Liver (tissue), 3 donors: Measurements from ENCODE around the gene CXCL16.

Experiments used
- ATF3 ChIP-seq: IDR thresholded peaks from 2 replicates; pipeline ENCODE4 v1.6.1; 2016; ENCODE audit warnings: antibody characterized with exemption
- CTCF ChIP-seq: fragments of 150-350 bp; IDR thresholded peaks from 2 replicates; pipeline ENCODE4 v1.5.1; 2017; ENCODE audit warnings: improper control_type of control experiment, low read depth, low read length; ENCODE audit not compliant: missing input control
- GABPA ChIP-seq, 2 donors: IDR thresholded peaks in 1 of 2; conservative IDR thresholded peaks in 1 of 2; 2 replicates each; pipeline ENCODE4 v1.6.1; 2016; ENCODE audit warnings: antibody characterized with exemption in 2 of 2, mild to moderate bottlenecking in 1 of 2, moderate library complexity in 1 of 2
- HNF4A ChIP-seq, 2 donors: conservative IDR thresholded peaks; 2 replicates each; pipeline ENCODE4 v1.6.1; 2016; ENCODE audit warnings: antibody characterized with exemption in 2 of 2, mild to moderate bottlenecking in 2 of 2
- RAD21 ChIP-seq, 2 donors: IDR thresholded peaks; 2 replicates each; pipeline ENCODE4 v1.6.1; 2016; ENCODE audit warnings: antibody characterized with exemption in 2 of 2, mild to moderate bottlenecking in 2 of 2
- SP1 ChIP-seq: IDR thresholded peaks from 2 replicates; pipeline ENCODE4 v1.6.1; 2018; ENCODE audit warnings: antibody characterized with exemption, mild to moderate bottlenecking
- ZBTB33 ChIP-seq: IDR thresholded peaks from 2 replicates; pipeline ENCODE4 v1.6.1; 2016; ENCODE audit warnings: antibody characterized with exemption
- donor health status: healthy.
- donor health status: healthy.

- TF ChIP-seq SP1 (no peak), CTCF (no peak), HNF4A (conservative IDR thresholded peaks at IDR 0.05) (no peak), GABPA (IDR thresholded peaks at IDR 0.05 in 1 of 2, conservative IDR thresholded peaks at IDR 0.05 in 1 of 2) (no peak), ZBTB33 (no peak), RAD21 (IDR thresholded peaks at IDR 0.05) (no peak), ATF3 (no peak)
Observed at GRCh38 chr17:4764595-4764994, 24.9 kb upstream of the CXCL16 start.
